K562 (cell line): ENCODE data around the gene SHB. TPM values are rescaled to one million over a fixed set of nuclear protein-coding genes. Genes with fewer than 3 reads are reported as not detected.

Source experiments
- ATAC-seq: fragments of 200-7000 bp; cut with Tn5 transposase; 3 replicates; pipeline ENCODE4 v1.9.1; 2020; ENCODE audit warnings: moderate library complexity
- BruUV-seq: library from RNA; stranded (reverse); fragments of 400-500 nt; replicated peaks from 2 replicates; lab custom pipeline; 2021; lab: Mats Ljungman, UMichigan
- CTCF ChIA-PET: fragments of 300-600 bp; formaldehyde crosslinking; extraction: SDS; loops from one replicate; lab custom pipeline; 2021; ENCODE audit warnings: low intra/inter-chr PET ratio; lab: Yijun Ruan, JAX
- POLR2A ChIA-PET: fragments of 300-600, 350-650 bp; sonication (Branson Sonifier 250); formaldehyde crosslinking; extraction: SDS; loops from one replicate; lab custom pipeline; 2021; ENCODE audit warnings: antibody characterized with exemption, inconsistent platforms; lab: Yijun Ruan, JAX
- DNase-seq, 4 experiments: peaks; one replicate each; pipeline versions ENCODE4 v3.0.0 to v3.0.0-alpha.2; 2011 to 2018; ENCODE audit warnings: low spot score in 3 of 4, mixed read lengths in 3 of 4; ENCODE audit errors: extremely low read depth in 1 of 4
- FAIRE-seq: peaks from 2 replicates; lab custom pipeline; 2011; peaks lifted over from hg19 to GRCh38; lab: Jason Lieb, UNC
- H2AFZ ChIP-seq: 2 replicates; pipeline ENCODE4 v1.6.0; 2011; ENCODE audit warnings: low read depth, low read length, control low read depth, inconsistent platforms
- H3K27ac ChIP-seq: fragments of 200-600 bp; 3 replicates; pipeline ENCODE4 v1.8.0; 2011; ENCODE audit warnings: low read depth, mild to moderate bottlenecking, control low read depth, inconsistent platforms, low read length, moderate library complexity, mixed read lengths; ENCODE audit errors: extremely low read depth
- H3K27me3 ChIP-seq, 2 experiments: fragments of 300-600 bp in 1 of 2; 2 replicates in 1 of 2; 3 replicates in 1 of 2; pipeline versions ENCODE4 v1.6.0 to v1.8.0; 2011; ENCODE audit warnings: inconsistent platforms in 2 of 2, low read length in 2 of 2, mild to moderate bottlenecking in 1 of 2, mixed read lengths in 1 of 2, moderate library complexity in 1 of 2; ENCODE audit not compliant: control insufficient read depth in 2 of 2, insufficient read depth in 2 of 2
- H3K36me3 ChIP-seq: fragments of 300-600 bp; 3 replicates; pipeline ENCODE4 v1.8.0; 2011; ENCODE audit warnings: mild to moderate bottlenecking, low read length, inconsistent platforms; ENCODE audit not compliant: control insufficient read depth, insufficient read depth
- H3K4me1 ChIP-seq, 2 experiments: fragments of 200-600 bp in 1 of 2; replicated peaks in 1 of 2; 2 replicates in 1 of 2; 3 replicates in 1 of 2; pipeline versions ENCODE4 v1.5.1 to v1.8.0; 2011; ENCODE audit warnings: inconsistent platforms in 2 of 2, low read length in 2 of 2, mild to moderate bottlenecking in 1 of 2, mixed read lengths in 1 of 2, moderate library complexity in 1 of 2; ENCODE audit not compliant: control insufficient read depth in 2 of 2, insufficient read depth in 2 of 2
- H3K4me2 ChIP-seq: 2 replicates; pipeline ENCODE4 v1.6.1; 2011; ENCODE audit warnings: low read length, control low read depth, inconsistent platforms, mixed read lengths; ENCODE audit not compliant: insufficient read depth
- H3K4me3 ChIP-seq: fragments of 200-600 bp; sonication (generic), shearing (Covaris generic); 2 replicates; pipeline ENCODE4 v1.5.1; 2016; ENCODE audit warnings: control low read depth, inconsistent platforms
- H3K79me2 ChIP-seq: fragments of 200-600 bp; 3 replicates; pipeline ENCODE4 v1.8.0; 2011; ENCODE audit warnings: low read length, inconsistent platforms; ENCODE audit not compliant: control insufficient read depth, insufficient read depth
- H3K9ac ChIP-seq, 2 experiments: 2 replicates each; pipeline versions ENCODE4 v1.6.0 to v1.6.1; 2011; ENCODE audit warnings: low read depth in 2 of 2, low read length in 2 of 2, control low read depth in 1 of 2, inconsistent platforms in 1 of 2, mild to moderate bottlenecking in 1 of 2, mixed read lengths in 1 of 2; ENCODE audit not compliant: insufficient read depth in 1 of 2
- H3K9me1 ChIP-seq: one replicate; pipeline ENCODE4 v1.6.0; 2011; ENCODE audit warnings: inconsistent platforms, mild to moderate bottlenecking, low read length, moderate library complexity; ENCODE audit not compliant: control insufficient read depth, insufficient read depth
- H3K9me3 ChIP-seq: replicated peaks from 2 replicates; pipeline ENCODE4 v1.5.1; 2011; ENCODE audit warnings: low read depth, low read length, inconsistent platforms; ENCODE audit not compliant: control insufficient read depth, insufficient read depth
- H4K20me1 ChIP-seq: replicated peaks from 2 replicates; pipeline ENCODE4 v1.6.1; 2011; ENCODE audit warnings: low read length, inconsistent platforms, mixed read lengths; ENCODE audit not compliant: control insufficient read depth, insufficient read depth
- ARNT ChIP-seq, 2 experiments: fragments of 450-650 bp; IDR thresholded peaks; 2 replicates each; pipeline ENCODE4 v1.6.1; 2016; ENCODE audit warnings: mild to moderate bottlenecking in 1 of 2
- BCOR ChIP-seq: fragments of 450-650 bp; IDR thresholded peaks from 2 replicates; pipeline ENCODE4 v1.6.1; 2016
- BMI1 ChIP-seq: fragments of 150-350 bp; IDR thresholded peaks from 2 replicates; pipeline ENCODE4 v1.6.1; 2014; ENCODE audit warnings: low read length
- CBX1 ChIP-seq: sonication (generic); IDR thresholded peaks from 2 replicates; pipeline ENCODE4 v1.6.1; 2016; ENCODE audit warnings: antibody characterized with exemption, low read depth, mild to moderate bottlenecking
- CBX8 ChIP-seq: fragments of 200-600 bp; sonication (generic); IDR thresholded peaks from 2 replicates; pipeline ENCODE4 v1.6.1; 2012; ENCODE audit warnings: borderline replicate concordance, mixed run types, low read depth, mild to moderate bottlenecking, moderate library complexity, mixed read lengths, low read length, control low read depth, inconsistent platforms; ENCODE audit not compliant: poor library complexity, severe bottlenecking; ENCODE audit errors: extremely low read depth
- CEBPG ChIP-seq, 3 experiments: fragments of 200-800 bp in 1 of 3; sonication (Bioruptor generic) in 1 of 3; sonication (generic) in 1 of 3; formaldehyde crosslinking in 1 of 3; IDR thresholded peaks in 2 of 3; conservative IDR thresholded peaks in 1 of 3; 2 replicates each; pipeline versions ENCODE4 v1.6.1 to v1.8.0; 2016 to 2022; ENCODE audit warnings: missing compliant biosample characterization in 2 of 3, missing genetic modification characterization in 2 of 3, mild to moderate bottlenecking in 1 of 3, missing genetic modification reagents in 1 of 3
- CHD4 ChIP-seq: fragments of 200-600 bp; sonication (generic); IDR thresholded peaks from 3 replicates; pipeline ENCODE4 v1.6.1; 2012; ENCODE audit warnings: low read depth, mild to moderate bottlenecking, mixed read lengths, low read length, inconsistent platforms; ENCODE audit not compliant: insufficient read depth, insufficient replicate concordance, poor library complexity, severe bottlenecking
- CREB3 ChIP-seq: fragments of 450-650 bp; conservative IDR thresholded peaks from 2 replicates; pipeline ENCODE4 v1.6.1; 2016; ENCODE audit warnings: missing genetic modification characterization, low read depth, mild to moderate bottlenecking, missing compliant biosample characterization, moderate library complexity
- HDAC6 ChIP-seq: IDR thresholded peaks from 2 replicates; pipeline ENCODE4 v1.6.1; 2012; ENCODE audit warnings: low read depth, mild to moderate bottlenecking, control low read depth, inconsistent platforms, low read length, moderate library complexity
- PTBP1 ChIP-seq: fragments of 200-400 bp; formaldehyde crosslinking; IDR thresholded peaks from 2 replicates; pipeline ENCODE4 v1.6.1; 2017; ENCODE audit warnings: low read depth, low read length
- RCOR1 ChIP-seq, 2 experiments: IDR thresholded peaks; 2 replicates each; pipeline ENCODE4 v1.6.1; 2012; ENCODE audit warnings: low read depth in 2 of 2, low read length in 2 of 2, borderline replicate concordance in 1 of 2, improper control_type of control experiment in 1 of 2
- YBX1 ChIP-seq: fragments of 450-650 bp; IDR thresholded peaks from 2 replicates; pipeline ENCODE4 v1.7.1; 2016; ENCODE audit warnings: mild to moderate bottlenecking
- ZBTB1 ChIP-seq: sonication (generic); formaldehyde crosslinking; IDR thresholded peaks from 2 replicates; pipeline ENCODE4 v1.8.1; 2023; ENCODE audit warnings: missing genetic modification reagents, low read depth, mild to moderate bottlenecking, borderline replicate concordance
- ZNF444 ChIP-seq: fragments of 250-450 bp; sonication (Bioruptor Pico); IDR thresholded peaks from 2 replicates; pipeline ENCODE4 v1.4.0; 2020; ENCODE audit warnings: mild to moderate bottlenecking, moderate library complexity
- ZNF696 ChIP-seq: fragments of 250-450 bp; sonication (Bioruptor Pico); conservative IDR thresholded peaks from 2 replicates; pipeline ENCODE4 v1.4.0; 2020; ENCODE audit warnings: mild to moderate bottlenecking, moderate library complexity
- WGBS: fragments of 100-300 bp; shearing (Covaris generic); methylation state at CpG from one replicate; pipeline ENCODE4 v1.1.6; 2016; ENCODE audit warnings: low coverage, mixed read lengths; ENCODE audit not compliant: insufficient coverage; ENCODE audit errors: missing lambda C conversion rate; 5-methylcytosine and 5-hydroxymethylcytosine counted together
- in situ Hi-C: fragments of 300-500 bp; cut with MboI; formaldehyde crosslinking; loops from 4 replicates; pipeline ENCODE4 v1.15.0; 2018; ENCODE audit warnings: inconsistent platforms, mixed read lengths
- intact Hi-C: fragments of 100-400 bp; cut with micrococcal nuclease; formaldehyde crosslinking; loops from 2 replicates; pipeline ENCODE4 v1.14.2; 2022
- polyA plus RNA-seq, 8 experiments: library from polyadenylated mRNA; depleted of rRNA in 4 of 8; stranded (reverse) in 5 of 8; unstranded in 3 of 8; fragments of >200 nt; fragmentation: Nextera tagmentation in 2 of 8; fragmentation: Illumina TruSeq in 1 of 8; extraction: Ambion mirVana in 2 of 8; extraction: Trizol in 1 of 8; gene quantifications; 2 replicates each; pipeline versions ENCODE4 v1.2.1 to v1.2.3, GENCODE V29; 2011 to 2014; ENCODE audit warnings: inconsistent platforms in 1 of 8, missing spikeins in 1 of 8
- total RNA-seq, 7 experiments: library from RNA; depleted of rRNA in 6 of 7; stranded (reverse); fragments of >200 nt in 6 of 7; fragmentation: Illumina TruSeq in 2 of 7; extraction: Trizol in 2 of 7; gene quantifications; 2 replicates each; pipeline versions ENCODE4 v1.2.1 to v1.2.3, GENCODE V29; 2011 to 2021; ENCODE audit warnings: low replicate concordance in 1 of 7

The SHB gene
- total and polyA plus RNA-seq, 9 of the 15 experiments (the other 6 are each of a cell fraction or from before 2014, with no cell fraction given) = 0.78 to 16.0 (median 5.3) TPM

DNA sequence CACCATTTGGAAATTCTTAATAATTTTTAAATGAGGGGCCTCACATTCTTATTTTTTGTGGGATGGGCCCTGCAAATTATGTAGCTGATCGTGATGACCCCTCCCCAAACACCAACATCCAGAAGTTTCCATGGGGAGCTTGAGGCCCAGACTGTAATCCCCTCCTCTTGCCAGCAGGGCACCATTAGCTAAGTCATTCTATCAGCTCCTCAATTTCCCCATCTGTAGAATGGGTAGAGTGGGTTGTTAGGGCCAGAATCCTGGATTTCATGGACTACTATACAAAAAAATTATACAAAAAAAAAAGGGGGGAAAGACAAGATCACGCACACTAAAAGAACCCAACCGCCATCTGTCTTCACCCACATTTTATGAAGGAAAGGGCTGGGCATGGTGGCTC lies 38.4 kb downstream of the SHB start (continued):
- TF ChIP-seq PTBP1 (0 out of 2 replicates have a peak, but pooled peaks have one; percentile 40), CHD4 (peak; percentile 81), RCOR1 (IDR thresholded peaks at IDR 0.05; ENCODE audit: borderline replicate concordance in 1 of 2, low read depth in 2 of 2, low read length in 2 of 2) (peak in 1 of 2 experiments; percentile 62; a peak in 1 of 4 replicates), ARNT (IDR thresholded peaks at IDR 0.05) (no peak), CBX1 (peak; percentile 58; the same call in 1 of the 2 replicates), YBX1 (no peak), ZBTB1 (CRISPR knock-in tag) (no peak), BCOR (peak; percentile 90), CREB3 (tag) (no peak)

- Histone ChIP-seq H3K36me3 (no peaks in the 10 kb centered on the region), H3K79me2 (peaks cover 21% of the 10 kb centered on the region; the same call in 2 of the 3 replicates), H3K9ac (peak overlapping the region in 1 of 2 experiments; percentile 37; a peak in 1 of 4 replicates), H2AFZ (no peak overlapping the region), H3K27me3 (no peaks in the 10 kb centered on the region), H3K27ac (no peak overlapping the region), H4K20me1 (peaks cover 23% of the 10 kb centered on the region), H3K4me1 (peaks cover 9 to 12% of the 10 kb centered on the region in 2 experiments; a peak in 4 of 5 replicates), H3K4me3 (no peak overlapping the region), H3K9me3 (no peaks in the 10 kb centered on the region), H3K4me2 (no peak overlapping the region), H3K9me1 (peaks cover 3% of the 10 kb centered on the region)
- intact Hi-C loops = loop anchor here (5.0 kb wide), 1 partner anchor 37 kb away; the partner anchor contains the start of gene SHB
- no TSS peak for BruUV-seq
- CTCF ChIA-PET = no interaction called here
- in situ Hi-C loops = no loop called here
- FAIRE-seq (no peak), ATAC-seq (no peak), DNase-seq (no peak)
- POLR2A ChIA-PET = interaction anchor here (0.7 to 1.1 kb wide), 3 partner anchors 10 to 89 kb away, joined by 3 read pairs; no protein-coding TSS in a partner anchor
- WGBS = 78% methylated on average over 9 of the region's 9 CpGs
- no peak for TF ChIP-seq PTBP1
- TF ChIP-seq CBX8 = no peak
- no peak for TF ChIP-seq ZNF444 (CRISPR knock-in tag)
- no peak for TF ChIP-seq ZNF696 (CRISPR knock-in tag)
- no peak for TF ChIP-seq BMI1
- no peak for TF ChIP-seq HDAC6
- no peak for TF ChIP-seq CEBPG (CRISPR knock-in tag; IDR thresholded peaks at IDR 0.05)
- TF ChIP-seq CEBPG (tag; conservative IDR thresholded peaks at IDR 0.05 in 1 of 2, IDR thresholded peaks at IDR 0.05 in 1 of 2) = no peak
Observed at GRCh38 chr9:38029915-38030638, 39.0 kb downstream of the SHB start.
